ENCODE data around the gene TEX29. TPM values are rescaled to one million over a fixed set of nuclear protein-coding genes. Genes with fewer than 3 reads are reported as not detected.

TEX29 gene
- polyA plus RNA-seq, 1 donor from 2014 or later, result not detected

DNA sequence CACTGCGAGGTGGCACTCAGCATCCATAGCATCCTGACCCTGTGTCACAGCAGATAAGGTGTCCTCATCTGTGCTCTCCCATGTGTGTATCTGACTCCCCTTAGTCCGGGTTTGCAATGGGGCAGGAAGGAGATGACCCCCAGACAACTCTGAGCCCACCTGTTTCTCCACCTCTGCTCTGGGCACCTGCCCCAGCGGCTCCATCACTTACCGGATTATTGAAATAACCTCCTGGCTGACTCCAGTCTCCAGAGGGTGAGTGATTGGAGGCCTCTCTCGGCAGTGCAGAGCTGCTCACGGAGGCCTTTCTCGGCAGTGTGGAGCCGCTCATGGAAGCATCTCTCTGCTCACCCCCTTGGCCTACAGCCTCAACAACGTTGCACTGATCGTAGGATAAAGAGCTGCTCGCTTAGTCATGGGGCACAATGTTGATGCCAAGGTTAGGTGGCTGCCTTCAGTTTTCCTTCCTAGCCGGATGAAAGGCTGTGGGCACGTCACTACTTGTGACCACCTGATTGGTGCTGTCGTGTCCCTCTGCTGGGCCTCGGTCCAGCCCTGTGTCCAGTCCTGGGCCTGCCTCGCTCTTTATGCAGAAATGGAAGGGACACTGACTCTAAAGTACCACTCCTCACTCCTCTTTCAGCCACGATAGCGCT is 67.6 kb downstream of the TEX29 start:
- Histone ChIP-seq H3K9ac (ENCODE audit: low read length) (no peak overlapping the region), H3K27me3 (ENCODE audit: insufficient read depth, low read depth, low read length) (no peaks in the 10 kb centered on the region), H3K27ac (ENCODE audit: low read length) (no peak overlapping the region), H3K79me2 (replicated peaks; ENCODE audit: insufficient read depth, low read length) (no peaks in the 10 kb centered on the region), H3K4me3 (ENCODE audit: low read length) (no peak overlapping the region), H4K20me1 (ENCODE audit: insufficient read depth) (no peaks in the 10 kb centered on the region), H3K9me2 (ENCODE audit: insufficient read depth, low read length) (no peaks in the 10 kb centered on the region), H3K9me3 (ENCODE audit: low read length) (no peaks in the 10 kb centered on the region), H3K4me2 (ENCODE audit: low read length) (no peak overlapping the region), H2AFZ (ENCODE audit: low read depth, low read length) (no peak overlapping the region), H3K36me3 (ENCODE audit: insufficient read depth, low read length) (no peaks in the 10 kb centered on the region), H3F3A (ENCODE audit: insufficient read depth, low read length, poor library complexity, severe bottlenecking) (peaks cover 2% of the 10 kb centered on the region)
- TF ChIP-seq SMC3 (conservative IDR thresholded peaks at IDR 0.05; ENCODE audit: poor library complexity) (no peak), MXI1 (conservative IDR thresholded peaks at IDR 0.05; ENCODE audit: poor library complexity, severe bottlenecking) (no peak), EZH2 (IDR thresholded peaks at IDR 0.05; ENCODE audit: borderline replicate concordance, insufficient read depth, low read length, poor library complexity, severe bottlenecking) (no peak)
- TF ChIP-seq, protein P1, sequence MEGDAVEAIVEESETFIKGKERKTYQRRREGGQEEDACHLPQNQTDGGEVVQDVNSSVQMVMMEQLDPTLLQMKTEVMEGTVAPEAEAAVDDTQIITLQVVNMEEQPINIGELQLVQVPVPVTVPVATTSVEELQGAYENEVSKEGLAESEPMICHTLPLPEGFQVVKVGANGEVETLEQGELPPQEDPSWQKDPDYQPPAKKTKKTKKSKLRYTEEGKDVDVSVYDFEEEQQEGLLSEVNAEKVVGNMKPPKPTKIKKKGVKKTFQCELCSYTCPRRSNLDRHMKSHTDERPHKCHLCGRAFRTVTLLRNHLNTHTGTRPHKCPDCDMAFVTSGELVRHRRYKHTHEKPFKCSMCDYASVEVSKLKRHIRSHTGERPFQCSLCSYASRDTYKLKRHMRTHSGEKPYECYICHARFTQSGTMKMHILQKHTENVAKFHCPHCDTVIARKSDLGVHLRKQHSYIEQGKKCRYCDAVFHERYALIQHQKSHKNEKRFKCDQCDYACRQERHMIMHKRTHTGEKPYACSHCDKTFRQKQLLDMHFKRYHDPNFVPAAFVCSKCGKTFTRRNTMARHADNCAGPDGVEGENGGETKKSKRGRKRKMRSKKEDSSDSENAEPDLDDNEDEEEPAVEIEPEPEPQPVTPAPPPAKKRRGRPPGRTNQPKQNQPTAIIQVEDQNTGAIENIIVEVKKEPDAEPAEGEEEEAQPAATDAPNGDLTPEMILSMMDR (IDR thresholded peaks at IDR 0.05; ENCODE audit: poor library complexity, severe bottlenecking), result no peak

- Histone ChIP-seq H4K20me1 (ENCODE audit: insufficient read depth) (no peaks in the 10 kb centered on the region), H3K27me3 (ENCODE audit: insufficient read depth, low read depth, low read length) (no peaks in the 10 kb centered on the region), H3K27ac (ENCODE audit: low read length) (no peak overlapping the region), H3F3A (ENCODE audit: insufficient read depth, low read length, poor library complexity, severe bottlenecking) (peaks cover 2% of the 10 kb centered on the region), H3K9me2 (ENCODE audit: insufficient read depth, low read length) (no peaks in the 10 kb centered on the region), H3K36me3 (ENCODE audit: insufficient read depth, low read length) (no peaks in the 10 kb centered on the region), H3K9me3 (ENCODE audit: low read length) (no peaks in the 10 kb centered on the region), H3K79me2 (replicated peaks; ENCODE audit: insufficient read depth, low read length) (no peaks in the 10 kb centered on the region), H3K4me2 (ENCODE audit: low read length) (no peak overlapping the region), H3K4me3 (ENCODE audit: low read length) (no peak overlapping the region), H3K9ac (ENCODE audit: low read length) (no peak overlapping the region), H2AFZ (ENCODE audit: low read depth, low read length) (no peak overlapping the region)
- TF ChIP-seq TAF1 (IDR thresholded peaks at IDR 0.05; ENCODE audit: low read depth), result no peak
- no peak for TF ChIP-seq MXI1 (conservative IDR thresholded peaks at IDR 0.05; ENCODE audit: poor library complexity, severe bottlenecking)
- no peak for TF ChIP-seq EZH2 (IDR thresholded peaks at IDR 0.05; ENCODE audit: borderline replicate concordance, insufficient read depth, low read length, poor library complexity, severe bottlenecking)
- TF ChIP-seq EP300 (conservative IDR thresholded peaks at IDR 0.05; ENCODE audit: poor library complexity, severe bottlenecking), result no peak
- no peak for TF ChIP-seq SMC3 (conservative IDR thresholded peaks at IDR 0.05; ENCODE audit: poor library complexity)
- TF ChIP-seq RAD21 (conservative IDR thresholded peaks at IDR 0.05), result no peak
- TF ChIP-seq, protein P2, sequence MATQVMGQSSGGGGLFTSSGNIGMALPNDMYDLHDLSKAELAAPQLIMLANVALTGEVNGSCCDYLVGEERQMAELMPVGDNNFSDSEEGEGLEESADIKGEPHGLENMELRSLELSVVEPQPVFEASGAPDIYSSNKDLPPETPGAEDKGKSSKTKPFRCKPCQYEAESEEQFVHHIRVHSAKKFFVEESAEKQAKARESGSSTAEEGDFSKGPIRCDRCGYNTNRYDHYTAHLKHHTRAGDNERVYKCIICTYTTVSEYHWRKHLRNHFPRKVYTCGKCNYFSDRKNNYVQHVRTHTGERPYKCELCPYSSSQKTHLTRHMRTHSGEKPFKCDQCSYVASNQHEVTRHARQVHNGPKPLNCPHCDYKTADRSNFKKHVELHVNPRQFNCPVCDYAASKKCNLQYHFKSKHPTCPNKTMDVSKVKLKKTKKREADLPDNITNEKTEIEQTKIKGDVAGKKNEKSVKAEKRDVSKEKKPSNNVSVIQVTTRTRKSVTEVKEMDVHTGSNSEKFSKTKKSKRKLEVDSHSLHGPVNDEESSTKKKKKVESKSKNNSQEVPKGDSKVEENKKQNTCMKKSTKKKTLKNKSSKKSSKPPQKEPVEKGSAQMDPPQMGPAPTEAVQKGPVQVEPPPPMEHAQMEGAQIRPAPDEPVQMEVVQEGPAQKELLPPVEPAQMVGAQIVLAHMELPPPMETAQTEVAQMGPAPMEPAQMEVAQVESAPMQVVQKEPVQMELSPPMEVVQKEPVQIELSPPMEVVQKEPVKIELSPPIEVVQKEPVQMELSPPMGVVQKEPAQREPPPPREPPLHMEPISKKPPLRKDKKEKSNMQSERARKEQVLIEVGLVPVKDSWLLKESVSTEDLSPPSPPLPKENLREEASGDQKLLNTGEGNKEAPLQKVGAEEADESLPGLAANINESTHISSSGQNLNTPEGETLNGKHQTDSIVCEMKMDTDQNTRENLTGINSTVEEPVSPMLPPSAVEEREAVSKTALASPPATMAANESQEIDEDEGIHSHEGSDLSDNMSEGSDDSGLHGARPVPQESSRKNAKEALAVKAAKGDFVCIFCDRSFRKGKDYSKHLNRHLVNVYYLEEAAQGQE (IDR thresholded peaks at IDR 0.05; ENCODE audit: borderline replicate concordance), result no peak
- TF ChIP-seq, protein P1 (IDR thresholded peaks at IDR 0.05; ENCODE audit: poor library complexity, severe bottlenecking), result no peak
- no peak for TF ChIP-seq POLR2AphosphoS5 (IDR thresholded peaks at IDR 0.05)
These were observed 68.5 kb downstream of the TEX29 start for GRCh38 chr13:111388851-111389500.
